Activated CD8-positive, alpha-beta memory T cell treated with anti-CD3 and anti-CD28 coated beads, Interleukin-2, amount 10 ng/mL, durations not matched to agents 7 days and 5 days (primary cell): ENCODE measurements around the gene CRELD1. TPM values are rescaled to one million over a fixed set of nuclear protein-coding genes. Genes with fewer than 3 reads are reported as not detected.
"Not testable (repeated sequence)": the region's sequence is repeated elsewhere in the genome, so short reads cannot be mapped to it uniquely, and the experiment has no call there.

Experiments used
- ATAC-seq: fragments of 150-1000 bp; cut with Tn5 transposase; one replicate; pipeline ENCODE4 v1.10.0; 2021; ENCODE audit warnings: moderate library complexity
- CTCF ChIA-PET: fragments of 350-600 bp; sonication (Branson Sonifier 250); formaldehyde crosslinking; loops from one replicate; lab custom pipeline; 2021; ENCODE audit warnings: antibody characterized with exemption; lab: Charles Lee
- DNase-seq: peaks from one replicate; pipeline ENCODE4 v3.0.0-alpha.2; 2020
- H3K27ac Mint-ChIP-seq: one replicate; pipeline ENCODE4 v1.8.0; 2021; ENCODE audit warnings: mild to moderate bottlenecking, mixed read lengths
- H3K27me3 Mint-ChIP-seq: one replicate; pipeline ENCODE4 v1.8.0; 2021; ENCODE audit warnings: mixed read lengths
- H3K36me3 Mint-ChIP-seq: one replicate; pipeline ENCODE4 v1.8.0; 2021; ENCODE audit warnings: mild to moderate bottlenecking, mixed read lengths
- H3K4me1 Mint-ChIP-seq: one replicate; pipeline ENCODE4 v1.8.0; 2021; ENCODE audit warnings: mixed read lengths
- H3K4me3 Mint-ChIP-seq: one replicate; pipeline ENCODE4 v1.8.0; 2021; ENCODE audit warnings: mild to moderate bottlenecking, moderate library complexity, mixed read lengths
- H3K9me3 Mint-ChIP-seq: one replicate; pipeline ENCODE4 v1.8.0; 2022; ENCODE audit warnings: low read depth, mixed read lengths
- total RNA-seq, 2 experiments: library from RNA; stranded (reverse); gene quantifications; one replicate each; pipeline ENCODE4 v1.2.3, GENCODE V29; 2021

CRELD1 gene
- total RNA-seq, 2 experiments from 2014 or later: 17.4 to 18.9 TPM

- Mint-ChIP-seq H3K36me3 (peaks cover 22% of the 10 kb centered on the region), H3K4me1 (peaks cover 35% of the 10 kb centered on the region), H3K9me3 (no peaks in the 10 kb centered on the region), H3K27ac (peak overlapping the region; percentile 4), H3K27me3 (no peaks in the 10 kb centered on the region), H3K4me3 (no peak overlapping the region)
- no peak for DNase-seq
- CTCF ChIA-PET: interaction anchor here (1.2 kb wide), 1 partner anchor 14 kb away, joined by 3 read pairs; no protein-coding TSS in a partner anchor
- no peak for ATAC-seq
Observed at GRCh38 chr3:9897408-9898372, 35.9 kb upstream of the CRELD1 start.

GRCh38 chr3:9898467-9899241 lies 35.0 kb upstream of the CRELD1 start:
- no peaks in the 10 kb centered on the region for H3K27me3 Mint-ChIP-seq
- peaks cover 13% of the 10 kb centered on the region for H3K36me3 Mint-ChIP-seq
- CTCF ChIA-PET: interaction anchor here (1.2 kb wide), 1 partner anchor 13 kb away, joined by 3 read pairs; no protein-coding TSS in a partner anchor
- DNase-seq (no peak), ATAC-seq (no peak)
- no peak overlapping the region for H3K4me3 Mint-ChIP-seq
- H3K4me1 Mint-ChIP-seq: peaks cover 37% of the 10 kb centered on the region
- no peak overlapping the region for H3K27ac Mint-ChIP-seq
- H3K9me3 Mint-ChIP-seq: no peaks in the 10 kb centered on the region

GRCh38 chr3:9899289-9899791 lies 34.3 kb upstream of the CRELD1 start:
- CTCF ChIA-PET: interaction anchor here (1.1 kb wide), 1 partner anchor 13 kb away, joined by 3 read pairs; no protein-coding TSS in a partner anchor
- no peak for ATAC-seq
- no peak for DNase-seq
- no peaks in the 10 kb centered on the region for H3K9me3 Mint-ChIP-seq
- no peak overlapping the region for H3K4me3 Mint-ChIP-seq
- no peaks in the 10 kb centered on the region for H3K27me3 Mint-ChIP-seq
- peaks cover 6% of the 10 kb centered on the region for H3K36me3 Mint-ChIP-seq
- H3K27ac Mint-ChIP-seq: no peak overlapping the region
- H3K4me1 Mint-ChIP-seq: peaks cover 31% of the 10 kb centered on the region

GRCh38 chr3:9900965-9901415 lies 32.6 kb upstream of the CRELD1 start:
- CTCF ChIA-PET: interaction anchor here (0.9 to 3.7 kb wide), 4 partner anchors 11 to 52 kb away, joined by 3 to 16 read pairs (median 3); partner anchors contain the start of gene CRELD1

GRCh38 chr3:9901967-9902366 lies 31.7 kb upstream of the CRELD1 start:
- Mint-ChIP-seq H3K27ac (peak overlapping the region; percentile 25), H3K36me3 (no peaks in the 10 kb centered on the region), H3K4me3 (no peak overlapping the region), H3K9me3 (no peaks in the 10 kb centered on the region), H3K4me1 (peaks cover 25% of the 10 kb centered on the region), H3K27me3 (no peaks in the 10 kb centered on the region)
- CTCF ChIA-PET: interaction anchor here (0.9 to 3.7 kb wide), 4 partner anchors 10 to 61 kb away, joined by 3 to 16 read pairs (median 4); partner anchors contain the start of gene CRELD1
- ATAC-seq: peak; percentile 69
- peak; percentile 59 for DNase-seq

More at GRCh38 chr3:9900965-9901415, 32.6 kb upstream of the CRELD1 start:
- H3K4me1 Mint-ChIP-seq: peaks cover 25% of the 10 kb centered on the region
- H3K36me3 Mint-ChIP-seq, H3K27ac Mint-ChIP-seq, H3K9me3 Mint-ChIP-seq, ATAC-seq, H3K27me3 Mint-ChIP-seq, H3K4me3 Mint-ChIP-seq, DNase-seq: not testable (repeated sequence)

GRCh38 chr3:9902372-9903237 lies 31.0 kb upstream of the CRELD1 start, which contains the start of gene IL17RE:
Gene IL17RE, plus strand, starts transcription at chr3:9902848. Its CDS starts 85 bp downstream, at chr3:9902933.
- H3K27me3 Mint-ChIP-seq: no peaks in the 10 kb centered on the region
- H3K27ac Mint-ChIP-seq: peak within 1 kb of the TSS; percentile 25
- no peaks in the 10 kb centered on the region for H3K36me3 Mint-ChIP-seq
- peaks cover 25% of the 10 kb centered on the region for H3K4me1 Mint-ChIP-seq
- ATAC-seq: peak; percentile 50
- DNase-seq: no peak
- CTCF ChIA-PET: interaction anchor here (0.9 to 3.7 kb wide), 5 partner anchors 9 to 62 kb away, joined by 3 to 16 read pairs (median 3); partner anchors contain the start of gene CRELD1
- H3K4me3 Mint-ChIP-seq: no peak within 1 kb of the TSS
- no peaks in the 10 kb centered on the region for H3K9me3 Mint-ChIP-seq

- no peak overlapping the region for H3K27ac Mint-ChIP-seq
- DNase-seq: no peak
- ATAC-seq: peak; percentile 41
- no peaks in the 10 kb centered on the region for H3K27me3 Mint-ChIP-seq
- peaks cover 25% of the 10 kb centered on the region for H3K4me1 Mint-ChIP-seq
- no peaks in the 10 kb centered on the region for H3K9me3 Mint-ChIP-seq
- no peak overlapping the region for H3K4me3 Mint-ChIP-seq
- CTCF ChIA-PET: interaction anchor here (0.9 to 3.7 kb wide), 3 partner anchors 10 to 29 kb away, joined by 3 to 16 read pairs (median 3); partner anchors contain the start of gene CRELD1
- H3K36me3 Mint-ChIP-seq: no peaks in the 10 kb centered on the region
Observed at GRCh38 chr3:9903238-9903624, 30.4 kb upstream of the CRELD1 start.

GRCh38 chr3:9903904-9904303 lies 29.7 kb upstream of the CRELD1 start:
- CTCF ChIA-PET: interaction anchor here (1.7 to 3.7 kb wide), 2 partner anchors 10 to 29 kb away, joined by 3 to 16 read pairs; partner anchors contain the start of gene CRELD1
- DNase-seq (no peak), ATAC-seq (no peak)
- Mint-ChIP-seq H3K9me3 (no peaks in the 10 kb centered on the region), H3K27me3 (no peaks in the 10 kb centered on the region), H3K4me3 (no peak overlapping the region), H3K27ac (no peak overlapping the region), H3K4me1 (peaks cover 25% of the 10 kb centered on the region), H3K36me3 (no peaks in the 10 kb centered on the region)

- DNase-seq (no peak), ATAC-seq (no peak)
- peaks cover 5% of the 10 kb centered on the region for H3K27me3 Mint-ChIP-seq
- H3K4me3 Mint-ChIP-seq: no peak overlapping the region
- no peaks in the 10 kb centered on the region for H3K9me3 Mint-ChIP-seq
- H3K4me1 Mint-ChIP-seq: peaks cover 25% of the 10 kb centered on the region
- CTCF ChIA-PET: interaction anchor here (1.0 kb wide), 1 partner anchor 15 kb away, joined by 4 read pairs; no protein-coding TSS in a partner anchor
- H3K27ac Mint-ChIP-seq: no peak overlapping the region
- no peaks in the 10 kb centered on the region for H3K36me3 Mint-ChIP-seq
Observed at GRCh38 chr3:9906480-9906879, 27.2 kb upstream of the CRELD1 start.

- Mint-ChIP-seq H3K4me3 (no peak overlapping the region), H3K27ac (no peak overlapping the region), H3K9me3 (no peaks in the 10 kb centered on the region), H3K27me3 (peaks cover 9% of the 10 kb centered on the region), H3K4me1 (peaks cover 20% of the 10 kb centered on the region), H3K36me3 (no peaks in the 10 kb centered on the region)
- no peak for DNase-seq
- CTCF ChIA-PET: no interaction called here
- no peak for ATAC-seq
Observed at GRCh38 chr3:9908286-9908685, 25.3 kb upstream of the CRELD1 start.

GRCh38 chr3:9909221-9910013 lies 24.2 kb upstream of the CRELD1 start:
- Mint-ChIP-seq H3K36me3 (no peaks in the 10 kb centered on the region), H3K9me3 (no peaks in the 10 kb centered on the region), H3K4me3 (no peak overlapping the region), H3K27ac (no peak overlapping the region), H3K4me1 (peaks cover 15% of the 10 kb centered on the region), H3K27me3 (peaks cover 9% of the 10 kb centered on the region)
- CTCF ChIA-PET: no interaction called here
- no peak for ATAC-seq
- no peak for DNase-seq
